Endothelial cell (in vitro differentiated cells): Measurements from ENCODE around the gene PRPF18. TPM values are rescaled to one million over a fixed set of nuclear protein-coding genes. Genes with fewer than 3 reads are reported as not detected.

Experiments
- DNase-seq: peaks from one replicate; pipeline ENCODE4 v3.0.0; 2021; ENCODE audit warnings: low spot score
- H3K27ac Mint-ChIP-seq: one replicate; pipeline ENCODE4 v1.8.0; 2021; ENCODE audit warnings: mixed read lengths, inconsistent platforms; ENCODE audit not compliant: unreplicated experiment
- H3K27me3 Mint-ChIP-seq: one replicate; pipeline ENCODE4 v1.8.0; 2021; ENCODE audit warnings: mild to moderate bottlenecking, moderate library complexity, mixed read lengths, inconsistent platforms; ENCODE audit not compliant: unreplicated experiment
- H3K36me3 Mint-ChIP-seq: one replicate; pipeline ENCODE4 v1.8.0; 2021; ENCODE audit warnings: mild to moderate bottlenecking, low read depth, mixed read lengths, inconsistent platforms; ENCODE audit not compliant: unreplicated experiment
- H3K4me1 Mint-ChIP-seq: one replicate; pipeline ENCODE4 v1.8.0; 2021; ENCODE audit warnings: mild to moderate bottlenecking, mixed read lengths, inconsistent platforms; ENCODE audit not compliant: unreplicated experiment
- H3K4me3 Mint-ChIP-seq: one replicate; pipeline ENCODE4 v1.8.0; 2021; ENCODE audit warnings: mild to moderate bottlenecking, mixed read lengths, inconsistent platforms; ENCODE audit not compliant: unreplicated experiment
- H3K9me3 Mint-ChIP-seq: one replicate; pipeline ENCODE4 v1.8.0; 2021; ENCODE audit warnings: mixed read lengths, inconsistent platforms; ENCODE audit not compliant: unreplicated experiment
- total RNA-seq: library from RNA; stranded (reverse); fragmentation: NEBNext Ultra II Directional; extraction: Animal tissue kit (Norgen Biotek cat#: 25700); gene quantifications from one replicate; pipeline ENCODE4 v1.2.1, GENCODE V29; 2021; ENCODE audit not compliant: unreplicated experiment
- TF ChIP-seq, protein P1 (sequence below): fragments of 200-600 bp; sonication (generic); IDR thresholded peaks from one replicate; pipeline ENCODE4 v1.5.0; 2021; ENCODE audit warnings: antibody characterized with exemption; ENCODE audit not compliant: unreplicated experiment

PRPF18 gene
- total RNA-seq, 1 donor from 2014 or later = 19.7 TPM

- H3K36me3 Mint-ChIP-seq = no peaks in the 10 kb centered on the region
- H3K4me3 Mint-ChIP-seq = no peak overlapping the region
- TF ChIP-seq, protein P1, sequence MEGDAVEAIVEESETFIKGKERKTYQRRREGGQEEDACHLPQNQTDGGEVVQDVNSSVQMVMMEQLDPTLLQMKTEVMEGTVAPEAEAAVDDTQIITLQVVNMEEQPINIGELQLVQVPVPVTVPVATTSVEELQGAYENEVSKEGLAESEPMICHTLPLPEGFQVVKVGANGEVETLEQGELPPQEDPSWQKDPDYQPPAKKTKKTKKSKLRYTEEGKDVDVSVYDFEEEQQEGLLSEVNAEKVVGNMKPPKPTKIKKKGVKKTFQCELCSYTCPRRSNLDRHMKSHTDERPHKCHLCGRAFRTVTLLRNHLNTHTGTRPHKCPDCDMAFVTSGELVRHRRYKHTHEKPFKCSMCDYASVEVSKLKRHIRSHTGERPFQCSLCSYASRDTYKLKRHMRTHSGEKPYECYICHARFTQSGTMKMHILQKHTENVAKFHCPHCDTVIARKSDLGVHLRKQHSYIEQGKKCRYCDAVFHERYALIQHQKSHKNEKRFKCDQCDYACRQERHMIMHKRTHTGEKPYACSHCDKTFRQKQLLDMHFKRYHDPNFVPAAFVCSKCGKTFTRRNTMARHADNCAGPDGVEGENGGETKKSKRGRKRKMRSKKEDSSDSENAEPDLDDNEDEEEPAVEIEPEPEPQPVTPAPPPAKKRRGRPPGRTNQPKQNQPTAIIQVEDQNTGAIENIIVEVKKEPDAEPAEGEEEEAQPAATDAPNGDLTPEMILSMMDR = no peak
- H3K9me3 Mint-ChIP-seq = no peaks in the 10 kb centered on the region
- peaks cover 13% of the 10 kb centered on the region for H3K4me1 Mint-ChIP-seq
- no peak for DNase-seq
- H3K27ac Mint-ChIP-seq = no peak overlapping the region
- H3K27me3 Mint-ChIP-seq = no peaks in the 10 kb centered on the region
Measured at GRCh38 chr10:13589316-13589715, 2.6 kb downstream of the PRPF18 start.

DNA sequence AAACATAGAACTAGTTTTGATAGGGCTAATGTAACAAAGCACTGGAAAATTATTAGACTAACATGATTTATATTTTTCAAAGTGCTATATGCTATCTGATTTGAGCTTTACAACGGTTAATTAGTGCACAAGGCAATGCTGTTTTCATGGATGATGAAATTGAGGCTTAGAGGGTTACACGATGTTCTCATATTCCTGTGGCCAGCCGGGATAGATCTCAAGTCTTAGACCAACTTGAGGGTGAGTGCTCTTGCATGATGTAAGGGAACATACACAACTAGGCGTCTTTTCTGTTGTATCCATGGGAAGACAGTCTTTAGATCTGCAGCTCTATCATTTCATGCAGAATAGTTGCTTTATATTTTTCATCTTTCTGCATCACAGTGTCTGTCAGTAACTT is 4.1 kb downstream of the PRPF18 start:
- H3K27ac Mint-ChIP-seq = no peak overlapping the region
- no peaks in the 10 kb centered on the region for H3K36me3 Mint-ChIP-seq
- peaks cover 13% of the 10 kb centered on the region for H3K4me1 Mint-ChIP-seq
- H3K27me3 Mint-ChIP-seq = no peaks in the 10 kb centered on the region
- H3K9me3 Mint-ChIP-seq = no peaks in the 10 kb centered on the region
- TF ChIP-seq, protein P1 = no peak
- no peak for DNase-seq
- no peak overlapping the region for H3K4me3 Mint-ChIP-seq

- DNase-seq = no peak
- H3K36me3 Mint-ChIP-seq = no peaks in the 10 kb centered on the region
- no peak overlapping the region for H3K27ac Mint-ChIP-seq
- no peaks in the 10 kb centered on the region for H3K27me3 Mint-ChIP-seq
- TF ChIP-seq, protein P1 = no peak
- H3K4me3 Mint-ChIP-seq = no peak overlapping the region
- H3K4me1 Mint-ChIP-seq = peaks cover 7% of the 10 kb centered on the region
- no peaks in the 10 kb centered on the region for H3K9me3 Mint-ChIP-seq
Measured at GRCh38 chr10:13592306-13592705, 5.5 kb downstream of the PRPF18 start.

DNA sequence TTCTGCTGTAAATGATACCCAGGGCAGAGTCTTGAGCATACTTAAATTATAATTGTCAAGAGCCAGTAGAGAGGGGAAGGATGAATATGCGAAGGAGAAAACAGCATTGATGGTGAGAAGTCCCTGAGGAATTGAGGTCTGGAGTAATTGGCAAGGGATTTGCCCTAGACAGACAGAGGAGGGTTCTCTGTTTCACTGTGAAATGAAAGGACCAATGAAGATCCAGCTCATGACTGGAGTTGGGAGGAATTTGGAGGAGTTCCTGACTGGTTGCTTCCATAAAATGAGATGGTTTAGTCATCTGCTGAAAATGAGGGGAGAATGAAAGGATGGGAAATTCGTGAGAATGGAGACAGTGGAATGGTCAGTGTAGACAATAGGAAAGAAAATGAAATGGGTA is 6.8 kb downstream of the PRPF18 start:
- TF ChIP-seq, protein P1 = no peak
- Mint-ChIP-seq H3K27me3 (no peaks in the 10 kb centered on the region), H3K9me3 (no peaks in the 10 kb centered on the region), H3K4me1 (peaks cover 3% of the 10 kb centered on the region), H3K27ac (no peak overlapping the region), H3K4me3 (no peak overlapping the region), H3K36me3 (no peaks in the 10 kb centered on the region)
- DNase-seq = no peak

- Mint-ChIP-seq H3K36me3 (no peaks in the 10 kb centered on the region), H3K4me3 (no peak overlapping the region), H3K9me3 (no peaks in the 10 kb centered on the region), H3K27ac (no peak overlapping the region), H3K27me3 (no peaks in the 10 kb centered on the region), H3K4me1 (no peaks in the 10 kb centered on the region)
- TF ChIP-seq, protein P1 = no peak
- no peak for DNase-seq
Measured at GRCh38 chr10:13594641-13595040, 7.9 kb downstream of the PRPF18 start.
